GM12878 (cell line): ENCODE results near the gene TMEM256. TPM values are rescaled to one million over a fixed set of nuclear protein-coding genes. Genes with fewer than 3 reads are reported as not detected.

Experiments
- ATAC-seq: fragments of 200-7000 bp; cut with Tn5 transposase; 3 replicates; pipeline ENCODE4 v1.9.1; 2020; ENCODE audit warnings: mild to moderate bottlenecking, moderate library complexity
- BruUV-seq: library from RNA; stranded (reverse); fragments of 400-500 nt; replicated peaks from 2 replicates; lab custom pipeline; 2021; lab: Mats Ljungman, UMichigan
- CTCF ChIA-PET: fragments of 300-600 bp; sonication (Branson Sonifier 250); formaldehyde crosslinking; extraction: SDS; loops from one replicate; lab custom pipeline; 2021; ENCODE audit warnings: inconsistent platforms; lab: Yijun Ruan, JAX
- POLR2A ChIA-PET: fragments of 350-600 bp; formaldehyde crosslinking; extraction: SDS; loops from one replicate; lab custom pipeline; 2021; ENCODE audit warnings: inconsistent platforms; lab: Charles Lee
- RAD21 ChIA-PET: fragments of 300-600 bp; sonication (Branson Sonifier 250); formaldehyde crosslinking; loops from one replicate; lab custom pipeline; 2023; ENCODE audit warnings: antibody characterized with exemption; ENCODE audit not compliant: unreplicated experiment; lab: Charles Lee
- SMC1A ChIA-PET: fragments of 300-600 bp; sonication (Branson Sonifier 250); formaldehyde crosslinking; loops from one replicate; lab custom pipeline; 2023; ENCODE audit not compliant: unreplicated experiment, uncharacterized antibody; lab: Charles Lee
- DNase-seq: peaks from one replicate; pipeline ENCODE4 v3.0.0-alpha.2; 2011; ENCODE audit warnings: low read depth, low spot score
- FAIRE-seq: peaks from 3 replicates; lab custom pipeline; 2011; peaks lifted over from hg19 to GRCh38; lab: Jason Lieb, UNC
- H2AFZ ChIP-seq: 2 replicates; pipeline ENCODE4 v1.6.0; 2011; ENCODE audit warnings: low read depth, low read length, control low read depth; ENCODE audit not compliant: control insufficient read depth
- H3K27ac ChIP-seq: 2 replicates; pipeline ENCODE4 v1.5.1; 2011; ENCODE audit warnings: control low read depth; ENCODE audit not compliant: control insufficient read depth, insufficient read depth
- H3K27me3 ChIP-seq, 2 experiments: replicated peaks in 1 of 2; 2 replicates each; pipeline versions ENCODE4 v1.6.0 to v1.6.1; 2011; ENCODE audit warnings: low read length in 1 of 2; ENCODE audit not compliant: control insufficient read depth in 2 of 2, insufficient read depth in 2 of 2
- H3K36me3 ChIP-seq, 2 experiments: 2 replicates each; pipeline ENCODE4 v1.5.1; 2011; ENCODE audit warnings: low read length in 1 of 2; ENCODE audit not compliant: control insufficient read depth in 2 of 2, insufficient read depth in 2 of 2
- H3K4me1 ChIP-seq: 2 replicates; pipeline ENCODE4 v1.6.1; 2011; ENCODE audit warnings: mild to moderate bottlenecking, low read length, moderate library complexity, mixed read lengths; ENCODE audit not compliant: control insufficient read depth, insufficient read depth
- H3K4me2 ChIP-seq: 2 replicates; pipeline ENCODE4 v1.6.0; 2011; ENCODE audit warnings: control low read depth; ENCODE audit not compliant: control insufficient read depth, insufficient read depth
- H3K4me3 ChIP-seq: fragments of 200-600 bp; sonication (generic); 2 replicates; pipeline ENCODE4 v1.5.1; 2016
- H3K79me2 ChIP-seq: 2 replicates; pipeline ENCODE4 v1.6.0; 2011; ENCODE audit warnings: low read length; ENCODE audit not compliant: control insufficient read depth, insufficient read depth
- H3K9ac ChIP-seq: 2 replicates; pipeline ENCODE4 v1.8.0; 2011; ENCODE audit warnings: low read length, control low read depth, mixed read lengths; ENCODE audit not compliant: control insufficient read depth, insufficient read depth
- H3K9me3 ChIP-seq: replicated peaks from 3 replicates; pipeline ENCODE4 v1.5.1; 2011; ENCODE audit warnings: mild to moderate bottlenecking, low read length; ENCODE audit not compliant: control insufficient read depth, insufficient read depth
- H4K20me1 ChIP-seq: 2 replicates; pipeline ENCODE4 v1.6.0; 2011; ENCODE audit not compliant: control insufficient read depth, insufficient read depth
- BCL11A ChIP-seq: IDR thresholded peaks from 2 replicates; pipeline ENCODE4 v1.6.1; 2011; ENCODE audit warnings: low read depth, low read length
- HDAC6 ChIP-seq: fragments of 200-600 bp; sonication (generic); IDR thresholded peaks from one replicate; pipeline ENCODE4 v1.8.0; 2017; ENCODE audit warnings: antibody characterized with exemption; ENCODE audit not compliant: unreplicated experiment
- JUNB ChIP-seq: IDR thresholded peaks from 2 replicates; pipeline ENCODE4 v1.6.1; 2016; ENCODE audit warnings: antibody characterized with exemption, mild to moderate bottlenecking
- NFIC ChIP-seq: IDR thresholded peaks from 2 replicates; pipeline ENCODE4 v1.6.1; 2012; ENCODE audit warnings: low read depth, mild to moderate bottlenecking, inconsistent platforms, low read length, moderate library complexity
- PML ChIP-seq: IDR thresholded peaks from 2 replicates; pipeline ENCODE4 v1.6.1; 2012; ENCODE audit warnings: low read length, inconsistent platforms
- RCOR1 ChIP-seq: conservative IDR thresholded peaks from 2 replicates; pipeline ENCODE4 v1.6.1; 2012; ENCODE audit warnings: low read depth, low read length, improper control_type of control experiment
- SUPT20H ChIP-seq: IDR thresholded peaks from 2 replicates; pipeline ENCODE4 v1.6.1; 2011; ENCODE audit warnings: low read depth, mild to moderate bottlenecking, low read length, moderate library complexity, borderline replicate concordance; ENCODE audit not compliant: control insufficient read depth
- WGBS: methylation state at CpG from one replicate; pipeline ENCODE4 v1.1.6; 2016; ENCODE audit warnings: low lambda C conversion rate; ENCODE audit not compliant: insufficient replicate concordance, insufficient coverage; ENCODE audit errors: missing lambda C conversion rate; 5-methylcytosine and 5-hydroxymethylcytosine counted together
- in situ Hi-C: fragments of 300-500 bp; cut with MboI; formaldehyde crosslinking; loops from 9 replicates; pipeline ENCODE4 v1.14.3; 2018; ENCODE audit warnings: mixed read lengths
- intact Hi-C: fragments of 100-400 bp; cut with micrococcal nuclease; formaldehyde crosslinking; loops from one replicate; pipeline ENCODE4 v1.14.2; 2022; ENCODE audit not compliant: unreplicated experiment
- polyA plus RNA-seq, 11 experiments: library from polyadenylated mRNA; depleted of rRNA in 4 of 11; unstranded in 6 of 11; stranded (reverse) in 5 of 11; fragments of >200 nt; fragmentation: Nextera tagmentation in 4 of 11; fragmentation: Illumina TruSeq in 1 of 11; extraction: Ambion mirVana in 4 of 11; extraction: Trizol in 1 of 11; gene quantifications; 1 replicate in 1 of 11; 2 replicates in 10 of 11; pipeline versions ENCODE4 v1.2.1 to v1.2.3, GENCODE V29; 2011 to 2016; ENCODE audit warnings: inconsistent platforms in 2 of 11, missing spikeins in 2 of 11, low read depth in 1 of 11
- total RNA-seq, 4 experiments: library from RNA; depleted of rRNA in 3 of 4; stranded (reverse); fragments of >200 nt in 3 of 4; fragmentation: Illumina TruSeq in 1 of 4; extraction: Trizol in 1 of 4; gene quantifications; 2 replicates each; pipeline versions ENCODE4 v1.2.1 to v1.2.3, GENCODE V29; 2013 to 2021
- TF ChIP-seq, protein P1 (sequence below): fragments of 450-650 bp; IDR thresholded peaks from 2 replicates; pipeline ENCODE4 v1.6.1; 2017; ENCODE audit warnings: mild to moderate bottlenecking
- TF ChIP-seq, protein P2 (sequence below): IDR thresholded peaks from 2 replicates; pipeline ENCODE4 v1.6.1; 2011; ENCODE audit warnings: borderline replicate concordance, low read depth, mild to moderate bottlenecking, moderate library complexity, low read length; ENCODE audit not compliant: insufficient read depth, poor library complexity, severe bottlenecking
- TF ChIP-seq, protein P3 (sequence below): IDR thresholded peaks from 2 replicates; pipeline ENCODE4 v1.6.1; 2011; ENCODE audit warnings: borderline replicate concordance, low read depth, mild to moderate bottlenecking, moderate library complexity, mixed read lengths, low read length; ENCODE audit not compliant: insufficient read depth; ENCODE audit errors: extremely low read length
- TF ChIP-seq, protein P4 (sequence below): fragments of 150-350 bp; IDR thresholded peaks from 2 replicates; pipeline ENCODE4 v1.6.1; 2014; ENCODE audit warnings: mild to moderate bottlenecking, low read depth, low read length

The TMEM256 gene
- total and polyA plus RNA-seq, 10 of the 15 experiments (the other 5 are each of a cell fraction or from before 2014, with no cell fraction given), result 57.3 to 342 (median 95.7) TPM

DNA sequence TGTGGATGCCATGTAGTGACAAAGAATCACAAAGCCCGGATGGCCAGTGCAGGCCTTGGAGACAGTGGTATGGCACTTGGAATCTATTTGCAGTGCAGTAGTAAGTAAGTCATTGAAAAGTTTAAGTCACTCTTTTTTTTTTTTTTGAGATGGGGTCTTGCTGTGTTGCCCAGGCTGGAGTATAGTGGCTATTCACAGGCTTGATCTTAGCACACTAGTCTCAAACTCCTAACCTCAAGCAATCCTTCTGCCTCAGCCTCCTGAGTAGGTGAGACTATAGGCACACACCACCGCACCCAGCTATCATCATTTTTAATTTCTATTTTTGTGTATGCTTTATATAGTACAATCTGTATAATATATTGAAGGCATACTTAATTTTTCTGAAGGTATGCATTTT is 5.3 kb downstream of the TMEM256 start:
- H3K4me3 ChIP-seq, result no peak overlapping the region
- no peak for DNase-seq
- 100% methylated on average over 2 of the region's 2 CpGs for WGBS
- CTCF ChIA-PET, result interaction anchor here (1.3 to 1.6 kb wide), 2 partner anchors 42 to 162 kb away, joined by 4 to 5 read pairs; no protein-coding TSS in a partner anchor
- POLR2A ChIA-PET, result interaction anchor here (0.7 kb wide), 1 partner anchor 355 kb away, joined by 4 read pairs; the partner anchor contains the start of gene SLC16A11
- H4K20me1 ChIP-seq, result no peaks in the 10 kb centered on the region
- in situ Hi-C loops (no loop called here), intact Hi-C loops (no loop called here)
- TF ChIP-seq, protein P1, sequence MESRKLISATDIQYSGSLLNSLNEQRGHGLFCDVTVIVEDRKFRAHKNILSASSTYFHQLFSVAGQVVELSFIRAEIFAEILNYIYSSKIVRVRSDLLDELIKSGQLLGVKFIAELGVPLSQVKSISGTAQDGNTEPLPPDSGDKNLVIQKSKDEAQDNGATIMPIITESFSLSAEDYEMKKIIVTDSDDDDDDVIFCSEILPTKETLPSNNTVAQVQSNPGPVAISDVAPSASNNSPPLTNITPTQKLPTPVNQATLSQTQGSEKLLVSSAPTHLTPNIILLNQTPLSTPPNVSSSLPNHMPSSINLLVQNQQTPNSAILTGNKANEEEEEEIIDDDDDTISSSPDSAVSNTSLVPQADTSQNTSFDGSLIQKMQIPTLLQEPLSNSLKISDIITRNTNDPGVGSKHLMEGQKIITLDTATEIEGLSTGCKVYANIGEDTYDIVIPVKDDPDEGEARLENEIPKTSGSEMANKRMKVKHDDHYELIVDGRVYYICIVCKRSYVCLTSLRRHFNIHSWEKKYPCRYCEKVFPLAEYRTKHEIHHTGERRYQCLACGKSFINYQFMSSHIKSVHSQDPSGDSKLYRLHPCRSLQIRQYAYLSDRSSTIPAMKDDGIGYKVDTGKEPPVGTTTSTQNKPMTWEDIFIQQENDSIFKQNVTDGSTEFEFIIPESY, result no peak
- no peak for TF ChIP-seq PML
- H2AFZ ChIP-seq, result no peak overlapping the region
- no peaks in the 10 kb centered on the region for H3K9me3 ChIP-seq
- ATAC-seq, result no peak
- no peak overlapping the region for H3K27ac ChIP-seq
- RAD21 ChIA-PET, result no interaction called here
- no peak for FAIRE-seq
- H3K79me2 ChIP-seq, result peaks cover 1% of the 10 kb centered on the region
- H3K4me1 ChIP-seq, result peaks cover 3% of the 10 kb centered on the region; the same call in 1 of the 2 replicates
- no peak overlapping the region for H3K9ac ChIP-seq
- H3K36me3 ChIP-seq, result no peaks in the 10 kb centered on the region
- no peaks in the 10 kb centered on the region for H3K27me3 ChIP-seq
- no peak overlapping the region for H3K4me2 ChIP-seq
- no TSS peak for BruUV-seq
- SMC1A ChIA-PET, result interaction anchor here (1.4 kb wide), 1 partner anchor 37 kb away, joined by 5 read pairs; the partner anchor contains the start of gene TMEM102

DNA sequence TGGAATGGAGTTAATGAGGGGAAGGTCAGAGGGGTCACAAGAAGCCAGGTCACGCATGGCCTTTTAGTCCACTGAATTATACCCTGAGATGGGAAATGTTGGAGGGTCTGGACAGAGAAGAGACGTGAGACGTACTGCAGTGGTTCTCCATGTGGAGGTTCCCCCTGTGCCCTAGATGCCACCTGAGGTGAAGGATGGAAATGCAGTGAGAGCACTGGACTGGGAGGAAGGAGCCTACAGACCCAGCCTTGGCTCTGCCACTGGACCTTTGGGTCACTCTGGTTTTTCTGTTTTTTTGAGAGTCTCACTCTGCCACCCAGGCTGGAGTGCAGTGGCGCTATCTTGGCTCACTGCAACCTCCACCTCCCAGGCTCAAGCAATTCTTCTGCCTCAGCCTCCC is 7.8 kb downstream of the TMEM256 start:
- ChIA-PET RAD21 (no interaction called here), SMC1A (no interaction called here), POLR2A (interaction anchor here (3.2 kb wide), 1 partner anchor 7 kb away, joined by 23 read pairs; the partner anchor contains the start of gene TMEM256), CTCF (no interaction called here)
- no peak for FAIRE-seq
- WGBS, result 96% methylated on average over 4 of the region's 4 CpGs
- intact Hi-C loops, result no loop called here
- Histone ChIP-seq H3K79me2 (peaks cover 2% of the 10 kb centered on the region), H3K27me3 (no peaks in the 10 kb centered on the region), H3K27ac (no peak overlapping the region), H2AFZ (no peak overlapping the region), H3K9me3 (no peaks in the 10 kb centered on the region), H3K4me2 (no peak overlapping the region), H3K4me1 (no peaks in the 10 kb centered on the region), H3K4me3 (no peak overlapping the region), H3K9ac (no peak overlapping the region), H3K36me3 (no peaks in the 10 kb centered on the region), H4K20me1 (no peaks in the 10 kb centered on the region)
- no peak for ATAC-seq
- in situ Hi-C loops, result no loop called here
- no peak for DNase-seq
- BruUV-seq, result no TSS peak
- TF ChIP-seq JUNB, result no peak
- TF ChIP-seq BCL11A, result no peak
- TF ChIP-seq, protein P2, sequence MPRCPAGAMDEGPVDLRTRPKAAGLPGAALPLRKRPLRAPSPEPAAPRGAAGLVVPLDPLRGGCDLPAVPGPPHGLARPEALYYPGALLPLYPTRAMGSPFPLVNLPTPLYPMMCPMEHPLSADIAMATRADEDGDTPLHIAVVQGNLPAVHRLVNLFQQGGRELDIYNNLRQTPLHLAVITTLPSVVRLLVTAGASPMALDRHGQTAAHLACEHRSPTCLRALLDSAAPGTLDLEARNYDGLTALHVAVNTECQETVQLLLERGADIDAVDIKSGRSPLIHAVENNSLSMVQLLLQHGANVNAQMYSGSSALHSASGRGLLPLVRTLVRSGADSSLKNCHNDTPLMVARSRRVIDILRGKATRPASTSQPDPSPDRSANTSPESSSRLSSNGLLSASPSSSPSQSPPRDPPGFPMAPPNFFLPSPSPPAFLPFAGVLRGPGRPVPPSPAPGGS, result no peak
- no peak for TF ChIP-seq SUPT20H
- TF ChIP-seq, protein P3, sequence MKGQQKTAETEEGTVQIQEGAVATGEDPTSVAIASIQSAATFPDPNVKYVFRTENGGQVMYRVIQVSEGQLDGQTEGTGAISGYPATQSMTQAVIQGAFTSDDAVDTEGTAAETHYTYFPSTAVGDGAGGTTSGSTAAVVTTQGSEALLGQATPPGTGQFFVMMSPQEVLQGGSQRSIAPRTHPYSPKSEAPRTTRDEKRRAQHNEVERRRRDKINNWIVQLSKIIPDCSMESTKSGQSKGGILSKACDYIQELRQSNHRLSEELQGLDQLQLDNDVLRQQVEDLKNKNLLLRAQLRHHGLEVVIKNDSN, result no peak
- no peak for TF ChIP-seq HDAC6
- no peak for TF ChIP-seq NFIC
- no peak for TF ChIP-seq RCOR1
- TF ChIP-seq, protein P4, sequence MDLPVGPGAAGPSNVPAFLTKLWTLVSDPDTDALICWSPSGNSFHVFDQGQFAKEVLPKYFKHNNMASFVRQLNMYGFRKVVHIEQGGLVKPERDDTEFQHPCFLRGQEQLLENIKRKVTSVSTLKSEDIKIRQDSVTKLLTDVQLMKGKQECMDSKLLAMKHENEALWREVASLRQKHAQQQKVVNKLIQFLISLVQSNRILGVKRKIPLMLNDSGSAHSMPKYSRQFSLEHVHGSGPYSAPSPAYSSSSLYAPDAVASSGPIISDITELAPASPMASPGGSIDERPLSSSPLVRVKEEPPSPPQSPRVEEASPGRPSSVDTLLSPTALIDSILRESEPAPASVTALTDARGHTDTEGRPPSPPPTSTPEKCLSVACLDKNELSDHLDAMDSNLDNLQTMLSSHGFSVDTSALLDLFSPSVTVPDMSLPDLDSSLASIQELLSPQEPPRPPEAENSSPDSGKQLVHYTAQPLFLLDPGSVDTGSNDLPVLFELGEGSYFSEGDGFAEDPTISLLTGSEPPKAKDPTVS, result no peak
